Forelimb muscle (tissue), 1 donor: ENCODE results near the gene THPO. TPM values are rescaled to one million over a fixed set of nuclear protein-coding genes. Genes with fewer than 3 reads are reported as not detected.
"Not testable (repeated sequence)": the region's sequence is repeated elsewhere in the genome, so short reads cannot be mapped to it uniquely, and the experiment has no call there.

Experiments used
- DNase-seq: peaks from one replicate; pipeline ENCODE4 v3.0.0-alpha.2; 2013; ENCODE audit warnings: low read depth
- polyA plus RNA-seq: library from polyadenylated mRNA; unstranded; fragments of 120-200 nt; gene quantifications from one replicate; pipeline ENCODE4 v1.2.1, GENCODE V29; 2013; ENCODE audit not compliant: insufficient read length

The THPO gene
- polyA plus RNA-seq, 1 donor = 1.8 TPM

- no peak for DNase-seq
Measured at GRCh38 chr3:184349563-184350470, 28.2 kb downstream of the THPO start.

DNA sequence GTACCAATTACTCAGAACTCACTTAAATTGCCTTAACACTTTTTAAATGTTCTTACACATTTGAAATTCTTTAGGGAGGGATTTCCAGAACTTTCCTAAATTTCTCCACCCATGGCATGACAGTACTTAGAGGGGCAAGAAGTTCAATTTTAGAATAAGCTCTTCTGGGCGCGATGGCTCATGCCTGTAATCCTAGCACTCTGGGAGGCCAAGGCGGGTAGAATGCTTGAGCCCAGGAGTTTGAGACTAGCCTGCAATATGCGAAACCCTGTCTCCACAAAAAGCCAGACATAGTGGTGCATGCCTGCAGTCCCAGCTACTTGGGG is 30.0 kb downstream of the THPO start:
- no peak for DNase-seq

DNA sequence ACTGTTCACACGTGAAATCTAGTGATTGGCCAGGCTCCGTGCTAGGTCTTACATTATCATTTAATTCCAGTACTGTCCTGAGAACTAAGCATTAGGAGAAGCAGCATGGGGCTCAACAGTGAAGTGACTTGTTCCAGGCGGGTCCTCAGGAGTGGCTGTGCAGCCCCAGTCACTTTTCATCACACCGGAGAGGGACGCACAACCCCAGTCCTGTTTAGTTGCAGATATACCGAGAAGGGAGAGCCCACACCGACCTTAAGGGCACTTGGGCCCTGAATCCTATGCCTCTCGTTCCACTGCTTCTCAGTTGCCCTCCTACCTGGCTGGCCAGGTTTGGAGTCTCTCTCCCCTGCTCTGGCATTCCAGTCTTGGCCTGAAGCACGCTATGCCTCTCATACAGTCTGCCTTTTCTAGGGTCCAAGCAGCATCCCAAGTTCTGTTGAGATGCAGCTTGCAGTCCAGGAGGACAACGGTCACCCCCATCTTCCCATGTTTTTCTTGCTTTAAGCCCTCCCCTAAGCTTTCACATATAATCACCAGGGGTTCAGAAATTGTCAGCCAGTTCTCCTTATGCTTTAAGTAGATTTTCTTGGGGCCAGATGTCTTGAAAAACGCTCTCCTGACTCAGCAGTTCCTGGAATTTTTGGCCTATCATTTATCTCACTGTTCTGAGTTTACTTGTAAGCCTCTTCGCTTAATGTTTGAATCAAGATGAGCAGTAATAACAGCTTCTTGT is 30.5 kb downstream of the THPO start:
- no peak for DNase-seq

- DNase-seq = no peak
Measured at GRCh38 chr3:184346480-184347190, 31.4 kb downstream of the THPO start.

- no peak for DNase-seq
Measured at GRCh38 chr3:184345317-184346144, 32.5 kb downstream of the THPO start.

DNA sequence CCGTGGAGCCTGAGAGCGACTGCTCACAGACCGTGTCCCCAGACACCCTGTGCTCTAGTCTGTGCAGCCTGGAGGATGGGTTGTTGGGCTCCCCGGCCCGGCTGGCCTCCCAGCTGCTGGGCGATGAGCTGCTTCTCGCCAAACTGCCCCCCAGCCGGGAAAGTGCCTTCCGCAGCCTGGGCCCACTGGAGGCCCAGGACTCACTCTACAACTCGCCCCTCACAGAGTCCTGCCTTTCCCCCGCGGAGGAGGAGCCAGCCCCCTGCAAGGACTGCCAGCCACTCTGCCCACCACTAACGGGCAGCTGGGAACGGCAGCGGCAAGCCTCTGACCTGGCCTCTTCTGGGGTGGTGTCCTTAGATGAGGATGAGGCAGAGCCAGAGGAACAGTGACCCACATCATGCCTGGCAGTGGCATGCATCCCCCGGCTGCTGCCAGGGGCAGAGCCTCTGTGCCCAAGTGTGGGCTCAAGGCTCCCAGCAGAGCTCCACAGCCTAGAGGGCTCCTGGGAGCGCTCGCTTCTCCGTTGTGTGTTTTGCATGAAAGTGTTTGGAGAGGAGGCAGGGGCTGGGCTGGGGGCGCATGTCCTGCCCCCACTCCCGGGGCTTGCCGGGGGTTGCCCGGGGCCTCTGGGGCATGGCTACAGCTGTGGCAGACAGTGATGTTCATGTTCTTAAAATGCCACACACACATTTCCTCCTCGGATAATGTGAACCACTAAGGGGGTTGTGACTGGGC is 33.3 kb downstream of the THPO start:
- DNase-seq = no peak

GRCh38 chr3:184343200-184343876 is 34.7 kb downstream of the THPO start:
- no peak for DNase-seq

- DNase-seq = no peak
Measured at GRCh38 chr3:184341925-184342324, 36.1 kb downstream of the THPO start.

GRCh38 chr3:184339451-184340135 is 38.4 kb downstream of the THPO start:
- not testable (repeated sequence) for DNase-seq

- DNase-seq = no peak
Measured at GRCh38 chr3:184339001-184339400, 39.0 kb downstream of the THPO start.

DNA sequence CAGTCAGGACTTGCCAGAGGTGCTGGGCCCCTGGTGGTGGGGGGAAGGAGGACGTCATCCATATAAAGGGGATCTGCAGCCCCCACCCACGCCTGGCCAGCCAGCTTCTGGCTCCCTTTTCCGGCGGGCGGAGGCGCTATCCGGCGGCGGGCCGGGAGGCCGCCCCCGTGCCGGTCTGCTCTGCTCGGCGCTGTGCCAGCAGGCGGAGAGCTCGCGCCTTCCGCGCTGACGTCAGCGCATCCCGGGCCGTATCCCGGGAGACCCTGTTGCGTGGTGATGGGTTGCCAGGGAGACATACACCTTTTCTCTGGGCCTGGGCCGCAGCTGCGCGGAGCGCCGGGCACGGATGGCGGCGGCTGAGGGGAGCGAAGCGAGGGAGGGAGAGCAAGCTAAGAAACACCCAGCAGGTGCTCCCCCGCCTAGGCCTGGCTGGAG is 39.5 kb downstream of the THPO start:
- DNase-seq = no peak

- DNase-seq = no peak
Measured at GRCh38 chr3:184337981-184338380, 40.0 kb downstream of the THPO start.

DNA sequence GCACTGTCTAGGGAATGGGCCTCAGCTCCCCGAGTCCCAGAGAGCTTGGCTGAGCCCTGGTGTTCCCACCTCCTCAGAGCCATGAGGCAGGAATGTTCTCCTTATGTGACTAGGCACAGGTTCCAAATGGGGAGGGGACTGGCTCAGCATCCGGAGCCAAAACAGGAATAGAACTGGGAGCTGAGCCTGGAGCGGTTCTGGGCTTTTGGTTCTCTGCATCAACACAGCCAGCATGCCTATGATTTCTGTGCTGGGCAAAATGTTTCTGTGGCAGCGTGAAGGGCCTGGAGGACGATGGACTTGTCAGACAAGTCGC is 40.6 kb downstream of the THPO start, which contains the start of gene FAM131A:
FAM131A (plus strand) TSS at position 202 of the 316 bp plus-strand sequence; CDS start at position 233, 31 bp downstream.
- peak; percentile 62 for DNase-seq

DNA sequence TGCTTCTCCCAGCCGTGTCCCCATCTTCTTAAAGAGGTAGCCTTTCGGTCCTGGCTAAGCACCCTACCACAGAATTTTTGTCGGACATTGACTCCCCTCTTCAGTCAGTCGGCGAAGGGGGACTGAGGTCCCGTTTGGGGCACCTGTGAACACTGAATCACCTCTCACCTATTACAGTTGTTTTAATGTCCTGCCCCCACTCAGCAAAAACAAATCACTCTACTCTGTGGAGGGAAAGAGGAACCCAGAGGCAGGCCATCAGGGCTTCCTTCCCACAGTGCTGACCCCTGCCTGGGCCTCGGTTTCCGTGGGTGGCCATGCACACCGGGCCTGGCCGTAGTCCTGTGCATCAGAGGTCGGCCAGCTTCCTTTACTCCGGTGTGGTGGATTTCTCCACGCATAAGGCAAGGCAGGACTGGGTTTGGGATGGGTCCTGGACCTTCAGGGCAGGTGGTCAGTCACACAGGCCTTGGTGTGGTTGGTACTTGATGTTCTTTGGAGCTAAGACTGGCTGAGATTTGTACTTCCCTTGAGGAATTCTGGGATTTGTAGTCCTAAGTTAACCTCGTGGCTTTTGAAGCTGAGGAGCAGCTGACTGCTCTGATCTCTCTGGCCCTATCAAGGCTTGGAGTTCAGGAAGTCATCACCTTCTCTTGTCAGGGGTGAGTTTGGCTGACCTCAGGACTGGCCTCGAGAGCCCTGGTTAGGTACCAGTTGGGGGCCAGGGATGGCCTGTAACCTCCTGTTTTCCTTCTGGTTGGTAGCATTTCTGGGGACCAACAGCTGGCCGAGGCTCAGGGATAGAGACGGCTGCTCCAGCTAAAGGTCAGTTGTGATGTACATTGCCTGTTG is 41.2 kb downstream of the THPO start:
- DNase-seq = no peak

- peak; percentile 59 for DNase-seq
Measured at GRCh38 chr3:184335661-184336546, 42.1 kb downstream of the THPO start.

- DNase-seq = no peak
Measured at GRCh38 chr3:184335291-184335660, 42.7 kb downstream of the THPO start.

- DNase-seq = no peak
Measured at GRCh38 chr3:184334470-184335158, 43.4 kb downstream of the THPO start.
